Neural cell (in vitro differentiated cells): Measurements from ENCODE around the gene CCS. TPM values are rescaled to one million over a fixed set of nuclear protein-coding genes. Genes with fewer than 3 reads are reported as not detected.

ENCODE experiments used
- H2AFZ ChIP-seq: fragments of 200-600, 300-800 bp; sonication (generic), shearing (Covaris generic); 2 replicates; pipeline ENCODE4 v1.6.0; 2014; ENCODE audit warnings: low read depth, mild to moderate bottlenecking, antibody characterized with exemption, low read length, moderate library complexity
- H3F3A ChIP-seq: fragments of 200-600 bp; shearing (Covaris generic); 2 replicates; pipeline ENCODE4 v1.6.1; 2016; ENCODE audit warnings: mild to moderate bottlenecking, moderate library complexity, mixed read lengths, antibody characterized with exemption, low read length; ENCODE audit not compliant: insufficient read depth, poor library complexity, severe bottlenecking
- H3K27ac ChIP-seq: fragments of 200-600, 300-800 bp; sonication (generic), shearing (Covaris generic); 2 replicates; pipeline ENCODE4 v1.5.1; 2014; ENCODE audit warnings: mild to moderate bottlenecking, low read length, moderate library complexity
- H3K27me3 ChIP-seq: fragments of 300-800, 200-600 bp; sonication (generic), shearing (Covaris generic); 2 replicates; pipeline ENCODE4 v1.6.0; 2014; ENCODE audit warnings: mild to moderate bottlenecking, low read depth, low read length, moderate library complexity; ENCODE audit not compliant: insufficient read depth
- H3K36me3 ChIP-seq: fragments of 300-800, 200-600 bp; sonication (generic), shearing (Covaris generic); 2 replicates; pipeline ENCODE4 v1.5.1; 2014; ENCODE audit warnings: mild to moderate bottlenecking, antibody characterized with exemption, low read length, moderate library complexity; ENCODE audit not compliant: insufficient read depth
- H3K4me2 ChIP-seq: fragments of 300-800, 200-600 bp; sonication (generic), shearing (Covaris generic); 2 replicates; pipeline ENCODE4 v1.6.0; 2014; ENCODE audit warnings: mild to moderate bottlenecking, low read length
- H3K4me3 ChIP-seq: fragments of 300-800, 200-600 bp; sonication (generic), shearing (Covaris generic); 2 replicates; pipeline ENCODE4 v1.5.1; 2014; ENCODE audit warnings: mild to moderate bottlenecking, low read length, moderate library complexity
- H3K79me2 ChIP-seq: fragments of 200-600 bp; shearing (Covaris generic); replicated peaks from 2 replicates; pipeline ENCODE4 v1.6.0; 2014; ENCODE audit warnings: mild to moderate bottlenecking, low read length, moderate library complexity; ENCODE audit not compliant: insufficient read depth
- H3K9ac ChIP-seq: fragments of 300-800, 200-600 bp; sonication (generic), shearing (Covaris generic); 2 replicates; pipeline ENCODE4 v1.6.1; 2016; ENCODE audit warnings: mild to moderate bottlenecking, low read length, mixed read lengths
- H3K9me2 ChIP-seq: fragments of 200-600 bp; shearing (Covaris generic); 2 replicates; pipeline ENCODE4 v1.6.1; 2016; ENCODE audit warnings: mild to moderate bottlenecking, low read length, mixed read lengths; ENCODE audit not compliant: insufficient read depth
- H3K9me3 ChIP-seq: fragments of 200-600, 300-800 bp; sonication (generic), shearing (Covaris generic); 2 replicates; pipeline ENCODE4 v1.6.1; 2016; ENCODE audit warnings: mild to moderate bottlenecking, mixed run types, low read length, moderate library complexity, mixed read lengths
- H4K20me1 ChIP-seq: fragments of 200-600 bp; shearing (Covaris generic); 2 replicates; pipeline ENCODE4 v1.6.1; 2016; ENCODE audit warnings: mild to moderate bottlenecking, mixed run types; ENCODE audit not compliant: insufficient read depth
- EP300 ChIP-seq: fragments of 450-650 bp; conservative IDR thresholded peaks from 2 replicates; pipeline ENCODE4 v1.6.1; 2014; ENCODE audit warnings: antibody characterized with exemption, mild to moderate bottlenecking, moderate library complexity; ENCODE audit not compliant: poor library complexity, severe bottlenecking
- EZH2 ChIP-seq: fragments of 200-600, 300-800 bp; shearing (Covaris generic), sonication (generic); IDR thresholded peaks from 2 replicates; pipeline ENCODE4 v1.6.1; 2014; ENCODE audit warnings: antibody characterized with exemption, low read length, borderline replicate concordance, mild to moderate bottlenecking; ENCODE audit not compliant: insufficient read depth, poor library complexity, severe bottlenecking
- MXI1 ChIP-seq: fragments of 450-650 bp; conservative IDR thresholded peaks from 2 replicates; pipeline ENCODE4 v1.6.1; 2014; ENCODE audit warnings: antibody characterized with exemption, mild to moderate bottlenecking; ENCODE audit not compliant: poor library complexity, severe bottlenecking
- POLR2AphosphoS5 ChIP-seq: IDR thresholded peaks from 2 replicates; pipeline ENCODE4 v1.6.1; 2012
- RAD21 ChIP-seq: fragments of 450-650 bp; conservative IDR thresholded peaks from 2 replicates; pipeline ENCODE4 v1.6.1; 2014; ENCODE audit warnings: antibody characterized with exemption, mild to moderate bottlenecking, moderate library complexity
- SMC3 ChIP-seq: fragments of 450-650 bp; conservative IDR thresholded peaks from 2 replicates; pipeline ENCODE4 v1.6.1; 2014; ENCODE audit warnings: antibody characterized with exemption, mild to moderate bottlenecking, moderate library complexity; ENCODE audit not compliant: poor library complexity
- TAF1 ChIP-seq: IDR thresholded peaks from 2 replicates; pipeline ENCODE4 v1.6.1; 2012; ENCODE audit warnings: low read depth
- polyA plus RNA-seq: library from polyadenylated mRNA; depleted of rRNA; stranded (reverse); fragments of >200 nt; gene quantifications from 2 replicates; pipeline ENCODE4 v1.2.3, GENCODE V29; 2014
- TF ChIP-seq, protein P1 (sequence below): IDR thresholded peaks from 2 replicates; pipeline ENCODE4 v1.6.1; 2012; ENCODE audit warnings: borderline replicate concordance
- TF ChIP-seq, protein P2 (sequence below): fragments of 450-650 bp; IDR thresholded peaks from 2 replicates; pipeline ENCODE4 v1.5.1; 2014; ENCODE audit warnings: antibody characterized with exemption, mild to moderate bottlenecking, moderate library complexity; ENCODE audit not compliant: poor library complexity, severe bottlenecking

Gene CCS
- polyA plus RNA-seq, 1 donor from 2014 or later: 40.8 TPM

DNA sequence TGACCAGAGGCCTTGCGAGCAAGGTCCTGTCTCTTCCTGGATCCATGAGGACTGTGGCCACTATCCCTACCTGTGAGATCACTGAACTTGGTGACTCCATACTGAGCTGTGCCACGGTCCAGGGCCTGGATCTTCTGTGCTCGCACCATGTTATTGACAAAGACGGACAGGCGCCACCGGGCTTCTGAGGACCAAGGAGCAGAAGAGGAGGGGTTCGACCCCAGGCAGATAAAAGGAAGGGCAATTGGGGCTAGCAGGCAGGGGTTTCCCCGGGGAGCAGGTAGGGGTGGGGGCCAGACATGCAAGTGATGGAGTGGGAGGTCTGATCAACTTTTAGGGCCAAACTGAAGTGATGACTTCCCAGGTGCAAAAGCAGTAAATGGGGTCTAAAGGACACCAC lies 26.8 kb upstream of the CCS start:
- no peak overlapping the region for H3K27ac ChIP-seq
- no peaks in the 10 kb centered on the region for H3K9me3 ChIP-seq
- H3K9ac ChIP-seq: no peak overlapping the region
- no peaks in the 10 kb centered on the region for H4K20me1 ChIP-seq
- no peak overlapping the region for H3K4me2 ChIP-seq
- no peak for TF ChIP-seq POLR2AphosphoS5
- TF ChIP-seq RAD21: no peak
- TF ChIP-seq SMC3: no peak
- no peak for TF ChIP-seq MXI1
- TF ChIP-seq EP300: no peak
- H2AFZ ChIP-seq: no peak overlapping the region
- no peaks in the 10 kb centered on the region for H3F3A ChIP-seq
- no peak overlapping the region for H3K4me3 ChIP-seq
- no peaks in the 10 kb centered on the region for H3K9me2 ChIP-seq
- no peaks in the 10 kb centered on the region for H3K27me3 ChIP-seq
- no peaks in the 10 kb centered on the region for H3K36me3 ChIP-seq
- H3K79me2 ChIP-seq: no peaks in the 10 kb centered on the region

DNA sequence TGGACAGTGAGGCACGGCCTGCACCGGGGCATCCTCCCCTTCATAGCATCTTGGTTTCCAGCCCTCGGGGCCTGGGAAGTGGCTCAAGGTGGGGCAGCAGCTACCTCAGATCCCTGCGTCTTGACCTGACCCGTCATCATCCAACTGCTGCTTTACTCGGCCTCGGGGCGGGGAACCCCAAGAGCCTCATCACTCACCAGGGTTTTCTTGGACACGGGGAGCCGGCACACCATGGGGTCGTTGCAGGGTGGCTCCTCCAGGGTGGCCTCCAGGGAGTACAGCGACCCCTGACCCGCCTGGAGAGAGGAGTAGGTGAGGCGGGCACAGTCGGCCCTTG lies 25.2 kb upstream of the CCS start:
- Histone ChIP-seq H3K4me2 (no peak overlapping the region), H4K20me1 (no peaks in the 10 kb centered on the region), H3K27me3 (no peaks in the 10 kb centered on the region), H3F3A (no peaks in the 10 kb centered on the region), H3K4me3 (no peak overlapping the region), H3K9me2 (no peaks in the 10 kb centered on the region), H3K79me2 (no peaks in the 10 kb centered on the region), H3K27ac (no peak overlapping the region), H2AFZ (no peak overlapping the region), H3K9ac (no peak overlapping the region), H3K36me3 (no peaks in the 10 kb centered on the region), H3K9me3 (no peaks in the 10 kb centered on the region)
- TF ChIP-seq EZH2 (no peak), POLR2AphosphoS5 (no peak), TAF1 (no peak), RAD21 (no peak), SMC3 (no peak), EP300 (no peak), MXI1 (no peak)
- TF ChIP-seq, protein P1, sequence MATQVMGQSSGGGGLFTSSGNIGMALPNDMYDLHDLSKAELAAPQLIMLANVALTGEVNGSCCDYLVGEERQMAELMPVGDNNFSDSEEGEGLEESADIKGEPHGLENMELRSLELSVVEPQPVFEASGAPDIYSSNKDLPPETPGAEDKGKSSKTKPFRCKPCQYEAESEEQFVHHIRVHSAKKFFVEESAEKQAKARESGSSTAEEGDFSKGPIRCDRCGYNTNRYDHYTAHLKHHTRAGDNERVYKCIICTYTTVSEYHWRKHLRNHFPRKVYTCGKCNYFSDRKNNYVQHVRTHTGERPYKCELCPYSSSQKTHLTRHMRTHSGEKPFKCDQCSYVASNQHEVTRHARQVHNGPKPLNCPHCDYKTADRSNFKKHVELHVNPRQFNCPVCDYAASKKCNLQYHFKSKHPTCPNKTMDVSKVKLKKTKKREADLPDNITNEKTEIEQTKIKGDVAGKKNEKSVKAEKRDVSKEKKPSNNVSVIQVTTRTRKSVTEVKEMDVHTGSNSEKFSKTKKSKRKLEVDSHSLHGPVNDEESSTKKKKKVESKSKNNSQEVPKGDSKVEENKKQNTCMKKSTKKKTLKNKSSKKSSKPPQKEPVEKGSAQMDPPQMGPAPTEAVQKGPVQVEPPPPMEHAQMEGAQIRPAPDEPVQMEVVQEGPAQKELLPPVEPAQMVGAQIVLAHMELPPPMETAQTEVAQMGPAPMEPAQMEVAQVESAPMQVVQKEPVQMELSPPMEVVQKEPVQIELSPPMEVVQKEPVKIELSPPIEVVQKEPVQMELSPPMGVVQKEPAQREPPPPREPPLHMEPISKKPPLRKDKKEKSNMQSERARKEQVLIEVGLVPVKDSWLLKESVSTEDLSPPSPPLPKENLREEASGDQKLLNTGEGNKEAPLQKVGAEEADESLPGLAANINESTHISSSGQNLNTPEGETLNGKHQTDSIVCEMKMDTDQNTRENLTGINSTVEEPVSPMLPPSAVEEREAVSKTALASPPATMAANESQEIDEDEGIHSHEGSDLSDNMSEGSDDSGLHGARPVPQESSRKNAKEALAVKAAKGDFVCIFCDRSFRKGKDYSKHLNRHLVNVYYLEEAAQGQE: no peak
- TF ChIP-seq, protein P2, sequence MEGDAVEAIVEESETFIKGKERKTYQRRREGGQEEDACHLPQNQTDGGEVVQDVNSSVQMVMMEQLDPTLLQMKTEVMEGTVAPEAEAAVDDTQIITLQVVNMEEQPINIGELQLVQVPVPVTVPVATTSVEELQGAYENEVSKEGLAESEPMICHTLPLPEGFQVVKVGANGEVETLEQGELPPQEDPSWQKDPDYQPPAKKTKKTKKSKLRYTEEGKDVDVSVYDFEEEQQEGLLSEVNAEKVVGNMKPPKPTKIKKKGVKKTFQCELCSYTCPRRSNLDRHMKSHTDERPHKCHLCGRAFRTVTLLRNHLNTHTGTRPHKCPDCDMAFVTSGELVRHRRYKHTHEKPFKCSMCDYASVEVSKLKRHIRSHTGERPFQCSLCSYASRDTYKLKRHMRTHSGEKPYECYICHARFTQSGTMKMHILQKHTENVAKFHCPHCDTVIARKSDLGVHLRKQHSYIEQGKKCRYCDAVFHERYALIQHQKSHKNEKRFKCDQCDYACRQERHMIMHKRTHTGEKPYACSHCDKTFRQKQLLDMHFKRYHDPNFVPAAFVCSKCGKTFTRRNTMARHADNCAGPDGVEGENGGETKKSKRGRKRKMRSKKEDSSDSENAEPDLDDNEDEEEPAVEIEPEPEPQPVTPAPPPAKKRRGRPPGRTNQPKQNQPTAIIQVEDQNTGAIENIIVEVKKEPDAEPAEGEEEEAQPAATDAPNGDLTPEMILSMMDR: no peak
